ENCODE results near the gene UQCRC2.

The UQCRC2 gene

GRCh38 chr16:21952793-21953540 lies at the start of gene UQCRC2 (continued):
- TF ChIP-seq PRDM6 (tag by site-specific recombination; IDR thresholded peaks at IDR 0.05) (no peak), ZNF24 (tag by site-specific recombination; IDR thresholded peaks at IDR 0.05) (0 out of 2 replicates have a peak, but pooled peaks have one; percentile 38), ZNF776 (tag by site-specific recombination; IDR thresholded peaks at IDR 0.05; ENCODE audit: borderline replicate concordance) (no peak), ZNF174 (tag by site-specific recombination; IDR thresholded peaks at IDR 0.05) (no peak), ZNF558 (tag by site-specific recombination; IDR thresholded peaks at IDR 0.05) (no peak), ZNF404 (tag by site-specific recombination; IDR thresholded peaks at IDR 0.05) (no peak), ZSCAN30 (tag by site-specific recombination; IDR thresholded peaks at IDR 0.05) (no peak), ZBTB48 (tag by site-specific recombination; IDR thresholded peaks at IDR 0.05) (peak; percentile 75), ZNF423 (tag by site-specific recombination; IDR thresholded peaks at IDR 0.05) (no peak), SP7 (tag by site-specific recombination; IDR thresholded peaks at IDR 0.05) (peak; percentile 83), EGR2 (tag by site-specific recombination; IDR thresholded peaks at IDR 0.05; ENCODE audit: low read depth) (peak; percentile 60; the same call in 1 of the 2 replicates), ZNF658 (tag by site-specific recombination; IDR thresholded peaks at IDR 0.05) (no peak), ELK4 (IDR thresholded peaks at IDR 0.05; ENCODE audit: borderline replicate concordance, low read depth, low read length) (no peak), YY2 (tag by site-specific recombination; IDR thresholded peaks at IDR 0.05) (peak; percentile 73; the same call in 1 of the 2 replicates), ZSCAN23 (tag by site-specific recombination; IDR thresholded peaks at IDR 0.05) (peak; percentile 28; the same call in 1 of the 2 replicates), ZNF747 (tag by site-specific recombination; IDR thresholded peaks at IDR 0.05) (no peak), ZNF19 (tag by site-specific recombination; IDR thresholded peaks at IDR 0.05; ENCODE audit: low read depth) (no peak), ZNF610 (tag by site-specific recombination; IDR thresholded peaks at IDR 0.05; ENCODE audit: borderline replicate concordance) (0 out of 2 replicates have a peak, but pooled peaks have one; percentile 52), ZNF521 (tag by site-specific recombination; IDR thresholded peaks at IDR 0.05) (no peak), ZNF837 (tag by site-specific recombination; IDR thresholded peaks at IDR 0.05) (no peak), ZNF600 (tag by site-specific recombination; IDR thresholded peaks at IDR 0.05) (peak; percentile 96), ZNF585B (tag by site-specific recombination; IDR thresholded peaks at IDR 0.05) (no peak), ZBTB8A (tag by site-specific recombination; IDR thresholded peaks at IDR 0.05) (peak; percentile 48; the same call in 1 of the 2 replicates), INSM2 (tag by site-specific recombination; IDR thresholded peaks at IDR 0.05) (peak; percentile 52; the same call in 1 of the 2 replicates), ZNF10 (tag by site-specific recombination; IDR thresholded peaks at IDR 0.05) (0 out of 2 replicates have a peak, but pooled peaks have one; percentile 12), ZNF223 (tag by site-specific recombination; IDR thresholded peaks at IDR 0.05) (no peak), ZNF654 (tag by site-specific recombination; IDR thresholded peaks at IDR 0.05; ENCODE audit: low read depth) (no peak; the same call in 1 of the 2 replicates), KLF10 (tag by site-specific recombination; IDR thresholded peaks at IDR 0.05) (no peak; the same call in none of the 2 replicates)
- TF ChIP-seq, protein P1, sequence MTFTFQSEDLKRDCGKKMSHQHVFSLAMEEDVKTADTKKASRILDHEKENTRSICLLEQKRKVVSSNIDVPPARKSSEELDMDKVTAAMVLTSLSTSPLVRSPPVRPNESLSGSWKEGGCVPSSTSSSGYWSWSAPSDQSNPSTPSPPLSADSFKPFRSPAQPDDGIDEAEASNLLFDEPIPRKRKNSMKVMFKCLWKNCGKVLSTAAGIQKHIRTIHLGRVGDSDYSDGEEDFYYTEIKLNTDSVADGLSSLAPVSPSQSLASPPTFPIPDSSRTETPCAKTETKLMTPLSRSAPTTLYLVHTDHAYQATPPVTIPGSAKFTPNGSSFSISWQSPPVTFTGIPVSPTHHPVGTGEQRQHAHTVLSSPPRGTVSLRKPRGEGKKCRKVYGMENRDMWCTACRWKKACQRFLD (tag by site-specific recombination; IDR thresholded peaks at IDR 0.05): no peak
- TF ChIP-seq, protein P2, sequence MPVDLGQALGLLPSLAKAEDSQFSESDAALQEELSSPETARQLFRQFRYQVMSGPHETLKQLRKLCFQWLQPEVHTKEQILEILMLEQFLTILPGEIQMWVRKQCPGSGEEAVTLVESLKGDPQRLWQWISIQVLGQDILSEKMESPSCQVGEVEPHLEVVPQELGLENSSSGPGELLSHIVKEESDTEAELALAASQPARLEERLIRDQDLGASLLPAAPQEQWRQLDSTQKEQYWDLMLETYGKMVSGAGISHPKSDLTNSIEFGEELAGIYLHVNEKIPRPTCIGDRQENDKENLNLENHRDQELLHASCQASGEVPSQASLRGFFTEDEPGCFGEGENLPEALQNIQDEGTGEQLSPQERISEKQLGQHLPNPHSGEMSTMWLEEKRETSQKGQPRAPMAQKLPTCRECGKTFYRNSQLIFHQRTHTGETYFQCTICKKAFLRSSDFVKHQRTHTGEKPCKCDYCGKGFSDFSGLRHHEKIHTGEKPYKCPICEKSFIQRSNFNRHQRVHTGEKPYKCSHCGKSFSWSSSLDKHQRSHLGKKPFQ (tag by site-specific recombination; IDR thresholded peaks at IDR 0.05): 0 out of 2 replicates have a peak, but pooled peaks have one; percentile 37
- TF ChIP-seq, protein P3, sequence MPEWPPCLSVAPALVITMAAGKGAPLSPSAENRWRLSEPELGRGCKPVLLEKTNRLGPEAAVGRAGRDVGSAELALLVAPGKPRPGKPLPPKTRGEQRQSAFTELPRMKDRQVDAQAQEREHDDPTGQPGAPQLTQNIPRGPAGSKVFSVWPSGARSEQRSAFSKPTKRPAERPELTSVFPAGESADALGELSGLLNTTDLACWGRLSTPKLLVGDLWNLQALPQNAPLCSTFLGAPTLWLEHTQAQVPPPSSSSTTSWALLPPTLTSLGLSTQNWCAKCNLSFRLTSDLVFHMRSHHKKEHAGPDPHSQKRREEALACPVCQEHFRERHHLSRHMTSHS (tag by site-specific recombination; IDR thresholded peaks at IDR 0.05): no peak
